IMR-90 (cell line): Measurements from ENCODE around the gene ZNF593. TPM values are rescaled to one million over a fixed set of nuclear protein-coding genes. Genes with fewer than 3 reads are reported as not detected.

Source experiments
- ATAC-seq: fragments of 200-7000 bp; cut with Tn5 transposase; 2 replicates; pipeline ENCODE4 v1.9.1; 2020; ENCODE audit warnings: low read depth, mild to moderate bottlenecking, moderate library complexity
- BruUV-seq: library from RNA; stranded (reverse); fragments of 400-500 nt; replicated peaks from 2 replicates; lab custom pipeline; 2021; lab: Mats Ljungman, UMichigan
- CTCF ChIA-PET: fragments of 300-600 bp; formaldehyde crosslinking; extraction: SDS; loops from one replicate; lab custom pipeline; 2021; ENCODE audit warnings: antibody characterized with exemption; lab: Yijun Ruan, JAX
- POLR2A ChIA-PET: fragments of 300-600 bp; sonication (Branson Sonifier 250); formaldehyde crosslinking; loops from one replicate; lab custom pipeline; 2022; ENCODE audit warnings: antibody characterized with exemption; ENCODE audit not compliant: unreplicated experiment; lab: Charles Lee
- DNase-seq: peaks from one replicate; pipeline ENCODE4 v3.0.0; 2013
- H2AFZ ChIP-seq: replicated peaks from 2 replicates; pipeline ENCODE3; 2013; ENCODE audit warnings: low read length, mild to moderate bottlenecking; ENCODE audit not compliant: poor library complexity
- H2AK5ac ChIP-seq: 2 replicates; pipeline ENCODE4 v1.6.1; 2013; ENCODE audit warnings: low read depth, low read length, inconsistent platforms
- H2AK9ac ChIP-seq: replicated peaks from 2 replicates; pipeline ENCODE3; 2013; ENCODE audit warnings: mild to moderate bottlenecking, low read depth, low read length, moderate library complexity; ENCODE audit not compliant: poor library complexity
- H2BK120ac ChIP-seq: 2 replicates; pipeline ENCODE4 v1.6.1; 2013; ENCODE audit warnings: low read depth, low read length, inconsistent platforms
- H2BK15ac ChIP-seq: 3 replicates; pipeline ENCODE4 v1.6.1; 2013; ENCODE audit warnings: low read depth, low read length, inconsistent platforms
- H2BK20ac ChIP-seq: 2 replicates; pipeline ENCODE4 v1.6.1; 2013; ENCODE audit warnings: low read depth, mild to moderate bottlenecking, inconsistent platforms, low read length, moderate library complexity
- H2BK5ac ChIP-seq: 2 replicates; pipeline ENCODE4 v1.6.1; 2013; ENCODE audit warnings: mild to moderate bottlenecking, low read depth, low read length, inconsistent platforms; ENCODE audit not compliant: poor library complexity, severe bottlenecking
- H3K14ac ChIP-seq: replicated peaks from 2 replicates; pipeline ENCODE4 v1.6.1; 2013; ENCODE audit warnings: low read depth, low read length, inconsistent platforms
- H3K18ac ChIP-seq: 2 replicates; pipeline ENCODE4 v1.6.1; 2013; ENCODE audit warnings: low read depth, low read length, control low read depth
- H3K23ac ChIP-seq: 2 replicates; pipeline ENCODE4 v1.6.1; 2013; ENCODE audit warnings: low read depth, low read length, inconsistent platforms
- H3K27ac ChIP-seq: 2 replicates; pipeline ENCODE4 v1.5.1; 2013; ENCODE audit warnings: mild to moderate bottlenecking, control low read depth, low read length; ENCODE audit not compliant: insufficient read depth
- H3K27me3 ChIP-seq: 2 replicates; pipeline ENCODE4 v1.6.1; 2013; ENCODE audit warnings: low read length; ENCODE audit not compliant: control insufficient read depth, insufficient read depth
- H3K36me3 ChIP-seq: 2 replicates; pipeline ENCODE4 v1.6.1; 2013; ENCODE audit warnings: low read length, mixed read lengths; ENCODE audit not compliant: control insufficient read depth, insufficient read depth
- H3K4ac ChIP-seq: 2 replicates; pipeline ENCODE4 v1.6.1; 2013; ENCODE audit warnings: low read depth, low read length, inconsistent platforms
- H3K4me1 ChIP-seq: 2 replicates; pipeline ENCODE4 v1.6.1; 2013; ENCODE audit warnings: low read length, mixed read lengths; ENCODE audit not compliant: control insufficient read depth, insufficient read depth
- H3K4me2 ChIP-seq: 2 replicates; pipeline ENCODE4 v1.6.1; 2013; ENCODE audit warnings: low read depth, mild to moderate bottlenecking, control low read depth, low read length, moderate library complexity
- H3K4me3 ChIP-seq: 2 replicates; pipeline ENCODE4 v1.5.1; 2013; ENCODE audit warnings: low read depth, mild to moderate bottlenecking, control low read depth, low read length, moderate library complexity; ENCODE audit not compliant: insufficient read depth
- H3K56ac ChIP-seq: 2 replicates; pipeline ENCODE4 v1.6.1; 2013; ENCODE audit warnings: low read length, inconsistent platforms; ENCODE audit not compliant: insufficient read depth; ENCODE audit errors: extremely low read depth
- H3K79me1 ChIP-seq, 2 experiments: 2 replicates each; pipeline ENCODE4 v1.6.1; 2013; ENCODE audit warnings: low read length in 2 of 2, inconsistent platforms in 1 of 2, low read depth in 1 of 2
- H3K9ac ChIP-seq: 2 replicates; pipeline ENCODE4 v1.6.1; 2013; ENCODE audit warnings: low read depth, low read length, control low read depth
- H3K9me1 ChIP-seq: 2 replicates; pipeline ENCODE4 v1.6.1; 2013; ENCODE audit warnings: low read length, inconsistent platforms; ENCODE audit not compliant: insufficient read depth
- H3K9me3 ChIP-seq: 2 replicates; pipeline ENCODE4 v1.6.1; 2013; ENCODE audit warnings: low read length; ENCODE audit not compliant: control insufficient read depth, insufficient read depth
- H4K20me1 ChIP-seq: 2 replicates; pipeline ENCODE4 v1.6.1; 2013; ENCODE audit warnings: low read length, inconsistent platforms; ENCODE audit not compliant: insufficient read depth
- H4K5ac ChIP-seq: 2 replicates; pipeline ENCODE4 v1.6.1; 2013; ENCODE audit warnings: mild to moderate bottlenecking, low read depth, low read length, control low read depth
- H4K8ac ChIP-seq, 2 experiments: 2 replicates each; pipeline ENCODE4 v1.6.1; 2013; ENCODE audit warnings: low read depth in 2 of 2, low read length in 2 of 2, control low read depth in 1 of 2, inconsistent platforms in 1 of 2
- H4K91ac ChIP-seq: 2 replicates; pipeline ENCODE4 v1.6.1; 2013; ENCODE audit warnings: low read depth, low read length, inconsistent platforms; ENCODE audit not compliant: insufficient read depth
- BHLHE40 ChIP-seq: fragments of 150-350 bp; IDR thresholded peaks from 2 replicates; pipeline ENCODE4 v1.6.1; 2016; ENCODE audit warnings: mild to moderate bottlenecking, low read depth, low read length
- CTCF ChIP-seq: conservative IDR thresholded peaks from 2 replicates; pipeline ENCODE4 v1.5.1; 2012; ENCODE audit warnings: mild to moderate bottlenecking, low read depth, low read length, improper control_type of control experiment
- ELK1 ChIP-seq: fragments of 150-350 bp; IDR thresholded peaks from 2 replicates; pipeline ENCODE4 v1.6.1; 2016; ENCODE audit warnings: low read depth, mild to moderate bottlenecking, low read length, moderate library complexity, borderline replicate concordance
- FOS ChIP-seq: fragments of 150-350 bp; IDR thresholded peaks from 2 replicates; pipeline ENCODE4 v1.6.1; 2016; ENCODE audit warnings: low read depth, low read length
- MAFK ChIP-seq: IDR thresholded peaks from 2 replicates; pipeline ENCODE4 v1.6.1; 2012; ENCODE audit warnings: low read depth, low read length, improper control_type of control experiment
- MAZ ChIP-seq: IDR thresholded peaks from 2 replicates; pipeline ENCODE4 v1.6.1; 2012; ENCODE audit warnings: low read depth, mild to moderate bottlenecking, low read length, improper control_type of control experiment, moderate library complexity, borderline replicate concordance
- MXI1 ChIP-seq: IDR thresholded peaks from 2 replicates; pipeline ENCODE4 v1.6.1; 2012; ENCODE audit warnings: low read depth, mild to moderate bottlenecking, low read length, moderate library complexity, borderline replicate concordance
- NFE2L2 ChIP-seq: fragments of 150-350 bp; IDR thresholded peaks from 2 replicates; pipeline ENCODE4 v1.6.1; 2016; ENCODE audit warnings: low read depth, mild to moderate bottlenecking, low read length
- POLR2A ChIP-seq: IDR thresholded peaks from 2 replicates; pipeline ENCODE4 v1.6.1; 2012; ENCODE audit warnings: mild to moderate bottlenecking, low read depth, low read length
- RAD21 ChIP-seq: IDR thresholded peaks from 2 replicates; pipeline ENCODE4 v1.6.1; 2012; ENCODE audit warnings: low read length, improper control_type of control experiment
- RCOR1 ChIP-seq: IDR thresholded peaks from 2 replicates; pipeline ENCODE4 v1.6.1; 2012; ENCODE audit warnings: mild to moderate bottlenecking, low read length, improper control_type of control experiment; ENCODE audit not compliant: insufficient replicate concordance
- RFX5 ChIP-seq: IDR thresholded peaks from 2 replicates; pipeline ENCODE4 v1.8.0; 2012; ENCODE audit warnings: low read depth, mild to moderate bottlenecking, low read length, moderate library complexity
- SMC3 ChIP-seq: fragments of 150-350 bp; IDR thresholded peaks from 2 replicates; pipeline ENCODE4 v1.6.1; 2016; ENCODE audit warnings: low read depth, mild to moderate bottlenecking, antibody characterized with exemption, low read length, moderate library complexity
- USF2 ChIP-seq: fragments of 150-350 bp; IDR thresholded peaks from 2 replicates; pipeline ENCODE4 v1.6.1; 2017; ENCODE audit warnings: mild to moderate bottlenecking, antibody characterized with exemption, low read length, low read depth
- WGBS, 2 experiments: methylation state at CpG; one replicate each; pipeline versions ENCODE4 v1.1.5 to v1.1.7; 2013; ENCODE audit warnings: missing lambda C conversion rate in 2 of 2; ENCODE audit not compliant: insufficient read length in 1 of 2; ENCODE audit errors: extremely low coverage in 2 of 2; 5-methylcytosine and 5-hydroxymethylcytosine counted together
- dilution Hi-C: fragments of 300-500 bp; cut with HindIII; formaldehyde crosslinking; loops from one replicate; pipeline ENCODE4 v1.14.3; 2018; ENCODE audit warnings: low sequenced_read_pairs; ENCODE audit not compliant: unreplicated experiment
- in situ Hi-C: fragments of 300-500 bp; cut with MboI; formaldehyde crosslinking; loops from 3 replicates; pipeline ENCODE4 v1.14.3; 2019; ENCODE audit warnings: low sequenced_read_pairs, inconsistent platforms, mixed read lengths
- intact Hi-C: fragments of 100-400 bp; cut with micrococcal nuclease; formaldehyde crosslinking; loops from 2 replicates; pipeline ENCODE4 v1.10.0; 2022
- polyA plus RNA-seq, 3 experiments: library from polyadenylated mRNA; depleted of rRNA; stranded (reverse); fragments of >200 nt; gene quantifications; 2 replicates each; pipeline ENCODE4 v1.2.3, GENCODE V29; 2012; ENCODE audit warnings: low replicate concordance in 1 of 3
- total RNA-seq: library from RNA; depleted of rRNA; stranded (reverse); fragments of >200 nt; gene quantifications from 2 replicates; pipeline ENCODE4 v1.2.3, GENCODE V29; 2012

The ZNF593 gene
- total and polyA plus RNA-seq, 2 of the 4 experiments (the other 2 are of a cell fraction), result 22.2 to 57.7 TPM

GRCh38 chr1:26197301-26197700, 27.6 kb downstream of the ZNF593 start:
- Histone ChIP-seq H2AFZ (no peak overlapping the region), H3K9ac (no peak overlapping the region), H2BK5ac (no peak overlapping the region), H3K56ac (no peak overlapping the region), H3K9me1 (no peaks in the 10 kb centered on the region), H4K91ac (no peak overlapping the region), H2AK5ac (no peak overlapping the region), H2BK15ac (no peak overlapping the region), H3K23ac (no peak overlapping the region), H4K20me1 (no peaks in the 10 kb centered on the region), H3K4ac (no peak overlapping the region), H4K5ac (no peak overlapping the region), H3K79me1 (no peaks in the 10 kb centered on the region), H3K27ac (no peak overlapping the region), H3K27me3 (peaks cover 40% of the 10 kb centered on the region), H2AK9ac (no peak overlapping the region), H3K4me2 (no peak overlapping the region), H3K4me3 (no peak overlapping the region), H3K9me3 (no peaks in the 10 kb centered on the region), H2BK120ac (no peak overlapping the region), H3K36me3 (no peaks in the 10 kb centered on the region), H3K4me1 (no peaks in the 10 kb centered on the region), H4K8ac (no peak overlapping the region), H2BK20ac (no peak overlapping the region), H3K14ac (no peak overlapping the region), H3K18ac (no peak overlapping the region)
- ATAC-seq, result no peak
- DNase-seq, result no peak
- POLR2A ChIA-PET, result no interaction called here
- TF ChIP-seq POLR2A (no peak), BHLHE40 (no peak), RAD21 (no peak), RCOR1 (no peak), CTCF (no peak), RFX5 (no peak), NFE2L2 (no peak), FOS (no peak), USF2 (no peak), MXI1 (no peak), MAFK (no peak), SMC3 (no peak), ELK1 (no peak), MAZ (no peak)
- CTCF ChIA-PET, result no interaction called here
- in situ Hi-C loops (no loop called here), dilution Hi-C loops (no loop called here), intact Hi-C loops (no loop called here)
- WGBS, 2 experiments, result no CpG with 5 or more reads among the region's 3 CpGs
- BruUV-seq, result no TSS peak
